LNCaP clone FGC (cell line): Measurements from ENCODE around the gene PLXNA1.
A peak's percentile ranks its signal among the peaks of the same experiment; 100 is the strongest.

ENCODE experiments used
- DNase-seq: peaks from one replicate; pipeline ENCODE4 v3.0.0-alpha.2; 2011; ENCODE audit warnings: low read depth
- H3K4me3 ChIP-seq: 2 replicates; pipeline ENCODE4 v1.5.1; 2011; ENCODE audit warnings: mild to moderate bottlenecking, low read depth, low read length, control low read depth
- TF ChIP-seq, protein P1 (sequence below): IDR thresholded peaks from 2 replicates; pipeline ENCODE4 v1.5.1; 2012; ENCODE audit warnings: mild to moderate bottlenecking; ENCODE audit not compliant: control insufficient read depth, insufficient read depth; ENCODE audit errors: extremely low read depth

The PLXNA1 gene

DNA sequence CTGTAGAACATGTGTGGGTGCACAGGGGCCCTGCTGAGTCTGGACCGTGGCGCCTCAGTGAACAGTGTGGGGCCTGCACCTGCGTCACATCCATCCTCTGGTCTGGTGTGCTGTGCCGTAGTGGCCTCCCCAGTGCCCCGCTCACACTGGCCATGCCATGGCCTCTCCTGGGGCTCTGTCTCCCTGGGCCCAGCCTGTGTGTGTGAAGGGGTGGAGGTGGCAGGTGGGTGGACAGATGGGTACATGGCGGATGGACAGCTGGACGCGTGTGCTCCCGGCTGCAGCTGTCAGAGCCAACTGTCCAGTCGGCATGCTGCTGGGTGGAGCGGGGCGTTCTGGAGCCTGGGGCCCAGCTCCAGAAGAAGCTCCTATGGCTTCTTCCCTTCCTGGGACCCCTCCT is 17.8 kb downstream of the PLXNA1 start:
- no peak for DNase-seq
- no peak overlapping the region for H3K4me3 ChIP-seq
- TF ChIP-seq, protein P1, sequence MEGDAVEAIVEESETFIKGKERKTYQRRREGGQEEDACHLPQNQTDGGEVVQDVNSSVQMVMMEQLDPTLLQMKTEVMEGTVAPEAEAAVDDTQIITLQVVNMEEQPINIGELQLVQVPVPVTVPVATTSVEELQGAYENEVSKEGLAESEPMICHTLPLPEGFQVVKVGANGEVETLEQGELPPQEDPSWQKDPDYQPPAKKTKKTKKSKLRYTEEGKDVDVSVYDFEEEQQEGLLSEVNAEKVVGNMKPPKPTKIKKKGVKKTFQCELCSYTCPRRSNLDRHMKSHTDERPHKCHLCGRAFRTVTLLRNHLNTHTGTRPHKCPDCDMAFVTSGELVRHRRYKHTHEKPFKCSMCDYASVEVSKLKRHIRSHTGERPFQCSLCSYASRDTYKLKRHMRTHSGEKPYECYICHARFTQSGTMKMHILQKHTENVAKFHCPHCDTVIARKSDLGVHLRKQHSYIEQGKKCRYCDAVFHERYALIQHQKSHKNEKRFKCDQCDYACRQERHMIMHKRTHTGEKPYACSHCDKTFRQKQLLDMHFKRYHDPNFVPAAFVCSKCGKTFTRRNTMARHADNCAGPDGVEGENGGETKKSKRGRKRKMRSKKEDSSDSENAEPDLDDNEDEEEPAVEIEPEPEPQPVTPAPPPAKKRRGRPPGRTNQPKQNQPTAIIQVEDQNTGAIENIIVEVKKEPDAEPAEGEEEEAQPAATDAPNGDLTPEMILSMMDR, result no peak

DNA sequence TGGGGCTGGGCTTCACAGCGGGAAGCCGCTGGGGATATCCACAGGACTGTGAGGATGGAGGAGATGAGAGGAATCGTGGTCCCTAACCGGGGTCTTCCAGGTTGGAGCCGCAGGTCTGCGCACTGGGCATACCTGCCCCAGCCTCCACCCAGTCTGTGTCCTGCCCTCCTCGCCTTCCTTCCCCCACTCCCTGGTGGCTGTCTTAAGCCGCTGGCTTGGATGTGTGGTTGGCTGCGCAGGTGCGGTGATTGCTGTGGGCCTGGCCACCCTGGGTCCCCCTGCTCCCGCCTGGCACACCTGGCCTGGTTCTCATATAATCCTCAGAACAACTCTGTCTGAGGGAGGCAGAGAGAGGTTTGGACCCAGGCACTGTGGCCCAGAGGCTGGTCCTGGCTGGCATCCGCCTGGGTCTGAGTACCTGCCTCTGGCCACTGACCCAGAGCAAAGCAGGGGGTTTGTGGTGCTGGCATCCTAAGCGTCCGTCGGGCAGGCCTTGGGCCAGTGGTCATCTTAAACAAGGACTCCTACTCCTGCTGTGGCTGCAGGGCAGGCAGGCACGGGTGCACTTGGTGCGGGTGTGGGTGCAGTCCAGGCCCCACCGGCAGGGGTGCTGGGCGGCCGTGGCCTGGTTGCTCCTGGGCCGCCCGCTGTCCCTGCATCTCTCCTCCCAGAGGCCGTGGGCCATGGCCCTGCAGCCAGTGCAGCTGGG is 18.7 kb downstream of the PLXNA1 start:
- H3K4me3 ChIP-seq, result no peak overlapping the region
- TF ChIP-seq, protein P1, result no peak
- no peak for DNase-seq

DNA sequence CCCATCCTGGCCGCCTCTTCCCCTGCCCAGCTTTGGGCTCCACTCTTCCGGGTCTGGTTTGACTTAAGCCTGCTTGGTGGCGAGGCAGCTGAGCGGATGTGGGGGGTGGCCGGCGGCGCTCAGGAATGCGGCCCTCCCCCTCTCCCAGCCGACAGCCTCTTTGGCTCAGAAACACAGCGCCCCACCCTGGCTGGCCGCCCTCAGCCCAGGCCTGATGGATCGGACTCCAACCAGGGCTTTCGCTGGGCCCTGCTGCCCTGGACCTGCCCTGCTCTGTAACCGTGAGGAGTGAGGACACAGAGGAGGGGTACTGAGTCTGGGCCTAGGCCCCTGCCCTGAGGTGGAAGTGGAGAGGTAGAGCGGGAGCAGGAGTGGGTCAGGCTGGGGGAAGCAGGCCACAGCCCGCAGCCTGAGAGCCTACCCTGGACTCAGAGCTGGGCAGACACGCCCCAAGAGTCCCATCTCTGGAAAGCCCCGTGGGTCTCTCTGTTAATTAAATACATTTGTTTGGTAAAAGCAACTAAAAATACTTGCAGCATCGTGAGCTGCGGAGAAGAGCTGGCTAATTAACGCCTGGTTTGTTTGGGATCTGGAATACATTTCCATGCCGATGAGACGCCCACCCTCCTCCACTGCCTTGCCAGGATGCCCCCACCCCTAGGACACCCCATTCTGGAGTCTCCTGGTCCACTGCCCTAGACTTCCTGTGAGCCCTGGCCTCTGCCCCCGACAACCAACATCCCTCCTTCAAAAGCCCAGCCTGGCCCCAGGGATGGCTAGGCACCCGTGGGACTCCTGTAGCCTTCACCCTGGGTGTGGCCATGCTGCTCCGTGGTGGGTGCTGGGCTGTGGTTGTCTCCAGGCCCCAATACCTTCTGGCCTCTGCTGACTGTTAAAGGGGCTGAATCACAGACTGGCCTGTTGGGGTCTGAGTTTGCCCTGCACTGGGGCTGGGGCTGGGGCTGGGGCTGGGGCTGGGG is 19.6 kb downstream of the PLXNA1 start:
- DNase-seq, result no peak
- no peak overlapping the region for H3K4me3 ChIP-seq
- TF ChIP-seq, protein P1, result no peak

DNA sequence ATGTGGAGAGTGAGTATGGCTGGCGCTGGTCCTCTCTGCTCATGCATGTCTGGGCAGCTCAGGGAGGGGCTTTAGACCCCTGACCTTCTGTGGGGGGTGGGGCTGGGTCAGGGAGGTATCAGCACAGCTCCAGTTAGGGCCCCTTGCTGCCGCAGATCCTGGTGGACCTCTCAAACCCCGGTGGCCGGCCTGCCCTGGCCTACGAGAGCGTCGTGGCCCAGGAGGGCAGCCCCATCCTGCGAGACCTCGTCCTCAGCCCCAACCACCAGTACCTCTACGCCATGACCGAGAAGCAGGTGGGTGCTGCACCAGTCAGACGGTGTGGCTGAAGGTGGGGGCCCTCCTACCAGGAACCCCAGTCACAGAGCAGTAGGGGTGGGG is 20.2 kb downstream of the PLXNA1 start:
- DNase-seq, result no peak
- TF ChIP-seq, protein P1, result no peak
- no peak overlapping the region for H3K4me3 ChIP-seq

DNA sequence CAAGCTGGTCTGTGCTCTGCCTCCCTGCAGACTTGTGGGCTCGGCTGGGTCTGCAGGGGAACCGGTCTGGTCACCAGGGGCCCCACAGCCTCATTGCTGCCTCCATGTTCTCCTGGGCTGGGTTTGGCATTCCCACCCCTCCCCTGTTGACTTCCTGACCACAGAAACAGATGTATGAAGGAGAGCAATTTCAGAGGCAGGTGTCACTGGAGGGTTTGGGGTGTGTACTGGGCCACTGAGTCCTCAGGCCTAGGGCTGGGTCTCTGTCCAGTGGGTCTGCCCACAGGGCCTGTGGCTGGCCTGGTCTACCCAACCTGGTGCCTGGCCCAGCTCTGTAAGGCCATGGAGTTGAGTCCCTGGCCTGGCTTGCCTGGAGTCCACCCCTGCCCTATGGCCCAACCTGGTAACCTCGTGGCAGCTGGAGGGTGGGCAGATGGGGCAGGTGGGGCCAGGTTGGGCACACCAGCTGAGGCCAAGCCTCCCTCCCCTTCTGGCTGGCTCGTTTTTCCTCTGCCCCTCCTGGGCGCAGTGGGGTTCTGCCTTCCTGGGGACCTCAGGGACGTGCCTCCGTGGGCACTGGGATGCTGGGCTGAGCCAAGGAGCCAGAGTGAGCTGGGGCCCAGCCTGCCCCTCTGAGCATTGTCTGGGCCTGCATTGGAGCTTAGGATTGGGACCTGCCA is 20.8 kb downstream of the PLXNA1 start:
- TF ChIP-seq, protein P1, result no peak
- no peak overlapping the region for H3K4me3 ChIP-seq
- DNase-seq, result no peak

DNA sequence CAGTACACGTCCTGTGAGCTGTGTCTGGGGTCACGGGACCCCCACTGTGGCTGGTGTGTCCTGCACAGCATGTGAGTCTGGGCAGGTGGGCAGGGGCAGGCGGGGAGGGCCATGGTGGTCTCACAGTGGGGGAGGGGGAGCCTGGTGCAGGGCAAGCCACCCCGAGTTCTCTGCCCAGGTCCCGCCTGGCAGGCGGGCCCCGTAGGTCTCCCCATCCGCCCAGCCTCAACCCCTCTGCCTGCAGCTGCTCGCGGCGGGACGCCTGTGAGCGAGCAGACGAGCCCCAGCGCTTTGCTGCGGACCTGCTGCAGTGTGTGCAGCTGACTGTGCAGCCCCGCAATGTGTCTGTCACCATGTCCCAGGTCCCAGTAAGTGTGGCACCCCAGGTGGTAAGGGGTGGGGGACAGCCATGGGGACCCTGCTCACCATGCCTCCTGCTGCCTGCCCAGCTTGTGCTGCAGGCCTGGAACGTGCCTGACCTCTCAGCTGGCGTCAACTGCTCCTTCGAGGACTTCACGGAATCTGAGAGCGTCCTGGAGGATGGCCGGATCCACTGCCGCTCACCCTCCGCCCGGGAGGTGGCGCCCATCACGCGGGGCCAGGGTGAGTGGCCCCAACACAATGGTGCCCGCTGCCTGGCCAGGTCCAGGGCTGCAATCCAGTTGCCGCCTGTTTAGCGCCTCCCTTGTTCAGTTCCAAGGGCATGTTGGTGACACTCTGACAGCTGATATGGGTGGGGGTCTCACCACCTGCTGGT is 21.9 kb downstream of the PLXNA1 start:
- DNase-seq, result no peak
- TF ChIP-seq, protein P1, result peak; percentile 38

More for the DNA sequence above, 21.9 kb downstream of the PLXNA1 start:
- H3K4me3 ChIP-seq, result no peak overlapping the region
